ENCODE results near the gene PAX8.

DNA sequence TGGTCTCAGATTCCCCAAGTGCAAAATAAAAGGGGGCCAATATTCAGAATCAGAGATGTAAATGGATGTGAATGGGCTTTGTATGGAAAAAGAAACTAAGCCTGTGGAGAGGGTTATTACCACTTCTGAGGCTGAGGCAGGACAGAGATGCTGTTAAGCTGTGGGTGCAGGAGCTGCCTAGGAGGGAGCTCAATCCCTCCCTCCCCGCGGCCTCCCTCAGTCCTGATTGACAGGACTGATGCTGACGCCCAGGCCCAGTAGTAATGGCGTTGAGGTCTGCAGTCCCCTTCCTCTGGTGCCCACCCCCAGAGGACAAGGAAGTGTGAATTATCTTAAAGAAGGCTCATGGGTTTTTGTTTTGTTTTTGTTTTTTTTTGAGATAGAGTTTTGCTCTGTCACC lies 64.6 kb downstream of the PAX8 start:
- TF ChIP-seq, protein P1, sequence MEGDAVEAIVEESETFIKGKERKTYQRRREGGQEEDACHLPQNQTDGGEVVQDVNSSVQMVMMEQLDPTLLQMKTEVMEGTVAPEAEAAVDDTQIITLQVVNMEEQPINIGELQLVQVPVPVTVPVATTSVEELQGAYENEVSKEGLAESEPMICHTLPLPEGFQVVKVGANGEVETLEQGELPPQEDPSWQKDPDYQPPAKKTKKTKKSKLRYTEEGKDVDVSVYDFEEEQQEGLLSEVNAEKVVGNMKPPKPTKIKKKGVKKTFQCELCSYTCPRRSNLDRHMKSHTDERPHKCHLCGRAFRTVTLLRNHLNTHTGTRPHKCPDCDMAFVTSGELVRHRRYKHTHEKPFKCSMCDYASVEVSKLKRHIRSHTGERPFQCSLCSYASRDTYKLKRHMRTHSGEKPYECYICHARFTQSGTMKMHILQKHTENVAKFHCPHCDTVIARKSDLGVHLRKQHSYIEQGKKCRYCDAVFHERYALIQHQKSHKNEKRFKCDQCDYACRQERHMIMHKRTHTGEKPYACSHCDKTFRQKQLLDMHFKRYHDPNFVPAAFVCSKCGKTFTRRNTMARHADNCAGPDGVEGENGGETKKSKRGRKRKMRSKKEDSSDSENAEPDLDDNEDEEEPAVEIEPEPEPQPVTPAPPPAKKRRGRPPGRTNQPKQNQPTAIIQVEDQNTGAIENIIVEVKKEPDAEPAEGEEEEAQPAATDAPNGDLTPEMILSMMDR (IDR thresholded peaks at IDR 0.05): no peak
- TF ChIP-seq EP300 (IDR thresholded peaks at IDR 0.05; ENCODE audit: borderline replicate concordance in 1 of 2, low read depth in 1 of 2, low read length in 1 of 2): no peak
- no peak for TF ChIP-seq EZH2phosphoT487 (IDR thresholded peaks at IDR 0.05; ENCODE audit: borderline replicate concordance, low read depth)
- no peak for TF ChIP-seq RXRA (IDR thresholded peaks at IDR 0.05; ENCODE audit: borderline replicate concordance, low read depth)
- TF ChIP-seq, protein P2, sequence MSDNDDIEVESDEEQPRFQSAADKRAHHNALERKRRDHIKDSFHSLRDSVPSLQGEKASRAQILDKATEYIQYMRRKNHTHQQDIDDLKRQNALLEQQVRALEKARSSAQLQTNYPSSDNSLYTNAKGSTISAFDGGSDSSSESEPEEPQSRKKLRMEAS (IDR thresholded peaks at IDR 0.05; ENCODE audit: low read depth): no peak
- no peak for TF ChIP-seq FOXM1 (IDR thresholded peaks at IDR 0.05; ENCODE audit: low read depth)
- no peak for TF ChIP-seq YY1 (IDR thresholded peaks at IDR 0.05; ENCODE audit: low read depth)
- TF ChIP-seq TAF1 (IDR thresholded peaks at IDR 0.05; ENCODE audit: borderline replicate concordance, low read depth, low read length): no peak
- TF ChIP-seq FOXJ3 (CRISPR knock-in tag; IDR thresholded peaks at IDR 0.05): no peak
- TF ChIP-seq, protein P3, sequence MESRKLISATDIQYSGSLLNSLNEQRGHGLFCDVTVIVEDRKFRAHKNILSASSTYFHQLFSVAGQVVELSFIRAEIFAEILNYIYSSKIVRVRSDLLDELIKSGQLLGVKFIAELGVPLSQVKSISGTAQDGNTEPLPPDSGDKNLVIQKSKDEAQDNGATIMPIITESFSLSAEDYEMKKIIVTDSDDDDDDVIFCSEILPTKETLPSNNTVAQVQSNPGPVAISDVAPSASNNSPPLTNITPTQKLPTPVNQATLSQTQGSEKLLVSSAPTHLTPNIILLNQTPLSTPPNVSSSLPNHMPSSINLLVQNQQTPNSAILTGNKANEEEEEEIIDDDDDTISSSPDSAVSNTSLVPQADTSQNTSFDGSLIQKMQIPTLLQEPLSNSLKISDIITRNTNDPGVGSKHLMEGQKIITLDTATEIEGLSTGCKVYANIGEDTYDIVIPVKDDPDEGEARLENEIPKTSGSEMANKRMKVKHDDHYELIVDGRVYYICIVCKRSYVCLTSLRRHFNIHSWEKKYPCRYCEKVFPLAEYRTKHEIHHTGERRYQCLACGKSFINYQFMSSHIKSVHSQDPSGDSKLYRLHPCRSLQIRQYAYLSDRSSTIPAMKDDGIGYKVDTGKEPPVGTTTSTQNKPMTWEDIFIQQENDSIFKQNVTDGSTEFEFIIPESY (IDR thresholded peaks at IDR 0.05; ENCODE audit: borderline replicate concordance, low read depth): no peak
- no peak for TF ChIP-seq POLR2AphosphoS5 (IDR thresholded peaks at IDR 0.05; ENCODE audit: low read depth, low read length)
- TF ChIP-seq NFIC (IDR thresholded peaks at IDR 0.05; ENCODE audit: borderline replicate concordance): no peak
- TF ChIP-seq, protein P4, sequence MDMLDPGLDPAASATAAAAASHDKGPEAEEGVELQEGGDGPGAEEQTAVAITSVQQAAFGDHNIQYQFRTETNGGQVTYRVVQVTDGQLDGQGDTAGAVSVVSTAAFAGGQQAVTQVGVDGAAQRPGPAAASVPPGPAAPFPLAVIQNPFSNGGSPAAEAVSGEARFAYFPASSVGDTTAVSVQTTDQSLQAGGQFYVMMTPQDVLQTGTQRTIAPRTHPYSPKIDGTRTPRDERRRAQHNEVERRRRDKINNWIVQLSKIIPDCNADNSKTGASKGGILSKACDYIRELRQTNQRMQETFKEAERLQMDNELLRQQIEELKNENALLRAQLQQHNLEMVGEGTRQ (IDR thresholded peaks at IDR 0.05; ENCODE audit: borderline replicate concordance, low read depth, low read length): no peak
